ENCODE results near the gene GARIN5B. TPM values are rescaled to one million over a fixed set of nuclear protein-coding genes. Genes with fewer than 3 reads are reported as not detected.
A peak's percentile ranks its signal among the peaks of the same experiment; 100 is the strongest.

Gene GARIN5B
- total and polyA plus RNA-seq, 4 experiments from 2014 or later: not detected

- Mint-ChIP-seq H3K9me3 (no peaks in the 10 kb centered on the region), H3K4me1 (no peaks in the 10 kb centered on the region), H3K4me3 (no peak overlapping the region), H3K27ac (no peak overlapping the region), H3K36me3 (no peaks in the 10 kb centered on the region), H3K27me3 (peaks cover 7 to 11% of the 10 kb centered on the region in 2 donors)
- H3K9me3 ChIP-seq (ENCODE audit: control insufficient read depth in 1 of 2, low read length in 2 of 2): no peaks in the 10 kb centered on the region
- H3K27me3 ChIP-seq (ENCODE audit: insufficient read depth, low read length): no peaks in the 10 kb centered on the region
- H3K27ac ChIP-seq (ENCODE audit: low read depth, low read length): no peak overlapping the region
- POLR2A ChIA-PET (ENCODE audit: partially characterized antibody): no interaction called here
- intact Hi-C loops (cut with micrococcal nuclease): no loop called here
- no peaks in the 10 kb centered on the region for H3K36me3 ChIP-seq (ENCODE audit: insufficient read depth, low read length)
- no peak for DNase-seq
- CTCF ChIA-PET (ENCODE audit: partially characterized antibody): no interaction called here
- no peaks in the 10 kb centered on the region for H3K4me1 ChIP-seq (ENCODE audit: insufficient read depth, low read length)
- H3K4me3 ChIP-seq (ENCODE audit: low read length in 2 of 2): no peak overlapping the region
Measured at GRCh38 chr19:55319785-55320184, 43.3 kb downstream of the GARIN5B start.

GRCh38 chr19:55316646-55317045 is 46.4 kb downstream of the GARIN5B start:
- Mint-ChIP-seq H3K4me1 (no peaks in the 10 kb centered on the region), H3K27me3 (peaks cover 4 to 5% of the 10 kb centered on the region in 2 donors), H3K36me3 (no peaks in the 10 kb centered on the region), H3K27ac (no peak overlapping the region), H3K4me3 (no peak overlapping the region), H3K9me3 (no peaks in the 10 kb centered on the region)
- POLR2A ChIA-PET (ENCODE audit: partially characterized antibody): interaction anchor here (1.2 kb wide), 1 partner anchor 50 kb away, joined by 3 read pairs; no protein-coding TSS in a partner anchor
- Histone ChIP-seq H3K27ac (ENCODE audit: low read depth, low read length) (no peak overlapping the region), H3K4me1 (ENCODE audit: insufficient read depth, low read length) (no peaks in the 10 kb centered on the region), H3K9me3 (ENCODE audit: control insufficient read depth in 1 of 2, low read length in 2 of 2) (no peaks in the 10 kb centered on the region), H3K4me3 (ENCODE audit: low read length in 2 of 2) (no peak overlapping the region), H3K27me3 (ENCODE audit: insufficient read depth, low read length) (no peaks in the 10 kb centered on the region), H3K36me3 (ENCODE audit: insufficient read depth, low read length) (no peaks in the 10 kb centered on the region)
- CTCF ChIA-PET (ENCODE audit: partially characterized antibody): interaction anchor here (1.3 kb wide), 1 partner anchor 15 kb away, joined by 4 read pairs; no protein-coding TSS in a partner anchor
- no peak for DNase-seq
- intact Hi-C loops (cut with micrococcal nuclease): no loop called here

- intact Hi-C loops (cut with micrococcal nuclease): no loop called here
- Histone ChIP-seq H3K36me3 (ENCODE audit: insufficient read depth, low read length) (no peaks in the 10 kb centered on the region), H3K27ac (ENCODE audit: low read depth, low read length) (no peak overlapping the region), H3K27me3 (ENCODE audit: insufficient read depth, low read length) (no peaks in the 10 kb centered on the region), H3K4me3 (ENCODE audit: low read length in 2 of 2) (no peak overlapping the region), H3K4me1 (ENCODE audit: insufficient read depth, low read length) (no peaks in the 10 kb centered on the region), H3K9me3 (ENCODE audit: control insufficient read depth in 1 of 2, low read length in 2 of 2) (no peaks in the 10 kb centered on the region)
- H3K4me1 Mint-ChIP-seq: no peaks in the 10 kb centered on the region
- H3K36me3 Mint-ChIP-seq: no peaks in the 10 kb centered on the region
- H3K4me3 Mint-ChIP-seq: peak overlapping the region in 1 of 8 donors; percentile 48
- peaks cover 2% of the 10 kb centered on the region in 2 donors for H3K27me3 Mint-ChIP-seq
- ChIA-PET CTCF (ENCODE audit: partially characterized antibody) (no interaction called here), POLR2A (ENCODE audit: partially characterized antibody) (no interaction called here)
- no peaks in the 10 kb centered on the region for H3K9me3 Mint-ChIP-seq
- no peak for DNase-seq
- H3K27ac Mint-ChIP-seq: no peak overlapping the region
Measured at GRCh38 chr19:55315956-55316525, 47.0 kb downstream of the GARIN5B start.

GRCh38 chr19:55314396-55314795 is 48.7 kb downstream of the GARIN5B start:
- H3K27me3 Mint-ChIP-seq: peaks cover 2% of the 10 kb centered on the region in 2 donors
- H3K4me1 Mint-ChIP-seq: no peaks in the 10 kb centered on the region
- Histone ChIP-seq H3K36me3 (ENCODE audit: insufficient read depth, low read length) (no peaks in the 10 kb centered on the region), H3K4me3 (ENCODE audit: low read length in 2 of 2) (no peak overlapping the region), H3K27ac (ENCODE audit: low read depth, low read length) (no peak overlapping the region), H3K9me3 (ENCODE audit: control insufficient read depth in 1 of 2, low read length in 2 of 2) (no peaks in the 10 kb centered on the region), H3K4me1 (ENCODE audit: insufficient read depth, low read length) (no peaks in the 10 kb centered on the region), H3K27me3 (ENCODE audit: insufficient read depth, low read length) (no peaks in the 10 kb centered on the region)
- no peaks in the 10 kb centered on the region for H3K36me3 Mint-ChIP-seq
- intact Hi-C loops (cut with micrococcal nuclease): no loop called here
- H3K4me3 Mint-ChIP-seq: no peak overlapping the region
- ChIA-PET POLR2A (ENCODE audit: partially characterized antibody) (no interaction called here), CTCF (ENCODE audit: partially characterized antibody) (interaction anchor here (2.2 kb wide), 1 partner anchor 11 kb away, joined by 7 read pairs; no protein-coding TSS in a partner anchor)
- no peak overlapping the region for H3K27ac Mint-ChIP-seq
- H3K9me3 Mint-ChIP-seq: no peaks in the 10 kb centered on the region
- DNase-seq: no peak

- ChIA-PET CTCF (ENCODE audit: partially characterized antibody) (interaction anchor here (1.0 to 2.2 kb wide), 3 partner anchors 10 to 154 kb away, joined by 3 to 7 read pairs (median 4); no protein-coding TSS in a partner anchor), POLR2A (ENCODE audit: partially characterized antibody) (no interaction called here)
- H3K9me3 ChIP-seq (ENCODE audit: control insufficient read depth in 1 of 2, low read length in 2 of 2): no peaks in the 10 kb centered on the region
- no peaks in the 10 kb centered on the region for H3K36me3 ChIP-seq (ENCODE audit: insufficient read depth, low read length)
- H3K4me1 Mint-ChIP-seq: no peaks in the 10 kb centered on the region
- intact Hi-C loops (cut with micrococcal nuclease): no loop called here
- no peak overlapping the region for H3K27ac Mint-ChIP-seq
- H3K36me3 Mint-ChIP-seq: no peaks in the 10 kb centered on the region
- H3K27me3 ChIP-seq (ENCODE audit: insufficient read depth, low read length): no peaks in the 10 kb centered on the region
- no peak overlapping the region for H3K4me3 ChIP-seq (ENCODE audit: low read length in 2 of 2)
- H3K27me3 Mint-ChIP-seq: peaks cover 2% of the 10 kb centered on the region in 2 donors
- H3K4me3 Mint-ChIP-seq: no peak overlapping the region
- H3K4me1 ChIP-seq (ENCODE audit: insufficient read depth, low read length): no peaks in the 10 kb centered on the region
- no peaks in the 10 kb centered on the region for H3K9me3 Mint-ChIP-seq
- H3K27ac ChIP-seq (ENCODE audit: low read depth, low read length): no peak overlapping the region
- no peak for DNase-seq
Measured at GRCh38 chr19:55312621-55313512, 50.2 kb downstream of the GARIN5B start.

GRCh38 chr19:55311797-55312196 is 51.3 kb downstream of the GARIN5B start:
- no peak overlapping the region for H3K27ac ChIP-seq (ENCODE audit: low read depth, low read length)
- Mint-ChIP-seq H3K4me1 (no peaks in the 10 kb centered on the region), H3K27ac (no peak overlapping the region), H3K4me3 (no peak overlapping the region), H3K9me3 (no peaks in the 10 kb centered on the region), H3K27me3 (peaks cover 2% of the 10 kb centered on the region in 2 donors), H3K36me3 (no peaks in the 10 kb centered on the region)
- H3K4me3 ChIP-seq (ENCODE audit: low read length in 2 of 2): no peak overlapping the region
- H3K9me3 ChIP-seq (ENCODE audit: control insufficient read depth in 1 of 2, low read length in 2 of 2): no peaks in the 10 kb centered on the region
- CTCF ChIA-PET (ENCODE audit: partially characterized antibody): interaction anchor here (1.0 kb wide), 2 partner anchors 10 to 156 kb away, joined by 3 to 4 read pairs; no protein-coding TSS in a partner anchor
- H3K36me3 ChIP-seq (ENCODE audit: insufficient read depth, low read length): no peaks in the 10 kb centered on the region
- no peak for DNase-seq
- POLR2A ChIA-PET (ENCODE audit: partially characterized antibody): no interaction called here
- intact Hi-C loops (cut with micrococcal nuclease): no loop called here
- H3K4me1 ChIP-seq (ENCODE audit: insufficient read depth, low read length): no peaks in the 10 kb centered on the region
- H3K27me3 ChIP-seq (ENCODE audit: insufficient read depth, low read length): no peaks in the 10 kb centered on the region

GRCh38 chr19:55311397-55311796 is 51.7 kb downstream of the GARIN5B start:
- no peak overlapping the region for H3K27ac Mint-ChIP-seq
- H3K4me1 Mint-ChIP-seq: no peaks in the 10 kb centered on the region
- no peaks in the 10 kb centered on the region for H3K4me1 ChIP-seq (ENCODE audit: insufficient read depth, low read length)
- no peaks in the 10 kb centered on the region for H3K36me3 ChIP-seq (ENCODE audit: insufficient read depth, low read length)
- H3K27ac ChIP-seq (ENCODE audit: low read depth, low read length): no peak overlapping the region
- no peaks in the 10 kb centered on the region for H3K27me3 ChIP-seq (ENCODE audit: insufficient read depth, low read length)
- DNase-seq: no peak
- ChIA-PET CTCF (ENCODE audit: partially characterized antibody) (interaction anchor here (1.0 kb wide), 2 partner anchors 10 to 156 kb away, joined by 3 to 4 read pairs; no protein-coding TSS in a partner anchor), POLR2A (ENCODE audit: partially characterized antibody) (no interaction called here)
- no peaks in the 10 kb centered on the region for H3K9me3 Mint-ChIP-seq
- H3K9me3 ChIP-seq (ENCODE audit: control insufficient read depth in 1 of 2, low read length in 2 of 2): no peaks in the 10 kb centered on the region
- intact Hi-C loops (cut with micrococcal nuclease): no loop called here
- H3K4me3 Mint-ChIP-seq: no peak overlapping the region
- no peak overlapping the region for H3K4me3 ChIP-seq (ENCODE audit: low read length in 2 of 2)
- peaks cover 2% of the 10 kb centered on the region in 2 donors for H3K27me3 Mint-ChIP-seq
- no peaks in the 10 kb centered on the region for H3K36me3 Mint-ChIP-seq

Measured in CD4-positive, alpha-beta memory T cell (primary cell).